ENCODE results near the gene PLEKHF1. TPM values are rescaled to one million over a fixed set of nuclear protein-coding genes. Genes with fewer than 3 reads are reported as not detected.
A peak's percentile ranks its signal among the peaks of the same experiment; 100 is the strongest.

The PLEKHF1 gene
- total RNA-seq, 2 experiments from 2014 or later = 20.7 to 21.0 TPM

DNA sequence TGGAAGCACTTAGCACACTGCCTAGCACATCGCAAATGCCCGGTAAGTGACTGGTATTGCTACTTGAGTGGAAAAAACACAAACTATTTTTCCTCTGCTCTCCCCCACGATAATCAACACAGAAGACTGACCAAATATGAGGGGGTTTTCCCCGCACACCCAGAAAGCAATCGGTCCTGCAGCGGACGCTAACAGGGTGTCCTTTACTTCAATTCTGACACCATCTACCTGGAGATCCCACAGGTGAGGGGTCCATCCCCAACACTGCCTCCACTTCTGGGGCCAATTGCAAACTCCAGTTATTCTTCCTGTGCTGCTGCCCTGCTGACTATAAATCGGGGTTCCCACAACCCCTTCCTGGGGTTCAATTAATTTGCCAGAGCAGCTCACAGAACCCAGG lies 26.2 kb upstream of the PLEKHF1 start:
- Mint-ChIP-seq H3K4me3 (no peak overlapping the region), H3K9me3 (no peaks in the 10 kb centered on the region), H3K36me3 (ENCODE audit: low read depth) (no peaks in the 10 kb centered on the region), H3K27ac (no peak overlapping the region), H3K4me1 (ENCODE audit: low read depth) (no peaks in the 10 kb centered on the region), H3K27me3 (ENCODE audit: low read depth) (no peaks in the 10 kb centered on the region)
- intact Hi-C loops (cut with micrococcal nuclease) = no loop called here
- CTCF ChIA-PET = interaction anchor here (1.8 kb wide), 1 partner anchor 16 kb away, joined by 4 read pairs; no protein-coding TSS in a partner anchor
- no peak for DNase-seq

GRCh38 chr19:29640231-29640630 lies 25.0 kb upstream of the PLEKHF1 start:
- no peaks in the 10 kb centered on the region for H3K36me3 Mint-ChIP-seq (ENCODE audit: low read depth)
- no peak overlapping the region for H3K27ac Mint-ChIP-seq
- no peak for DNase-seq
- intact Hi-C loops (cut with micrococcal nuclease) = no loop called here
- H3K27me3 Mint-ChIP-seq (ENCODE audit: low read depth) = no peaks in the 10 kb centered on the region
- H3K4me1 Mint-ChIP-seq (ENCODE audit: low read depth) = peaks cover 5% of the 10 kb centered on the region
- CTCF ChIA-PET = no interaction called here
- H3K9me3 Mint-ChIP-seq = no peaks in the 10 kb centered on the region
- H3K4me3 Mint-ChIP-seq = no peak overlapping the region

- DNase-seq = no peak
- no peaks in the 10 kb centered on the region for H3K36me3 Mint-ChIP-seq (ENCODE audit: low read depth)
- peaks cover 18% of the 10 kb centered on the region for H3K4me1 Mint-ChIP-seq (ENCODE audit: low read depth)
- no peaks in the 10 kb centered on the region for H3K27me3 Mint-ChIP-seq (ENCODE audit: low read depth)
- no peak overlapping the region for H3K27ac Mint-ChIP-seq
- CTCF ChIA-PET = no interaction called here
- H3K9me3 Mint-ChIP-seq = no peaks in the 10 kb centered on the region
- H3K4me3 Mint-ChIP-seq = no peak overlapping the region
- intact Hi-C loops (cut with micrococcal nuclease) = no loop called here
Measured at GRCh38 chr19:29641597-29641996, 23.7 kb upstream of the PLEKHF1 start.

- no peaks in the 10 kb centered on the region for H3K9me3 Mint-ChIP-seq
- peaks cover 18% of the 10 kb centered on the region for H3K4me1 Mint-ChIP-seq (ENCODE audit: low read depth)
- no peak overlapping the region for H3K4me3 Mint-ChIP-seq
- intact Hi-C loops (cut with micrococcal nuclease) = no loop called here
- DNase-seq = no peak
- CTCF ChIA-PET = no interaction called here
- no peaks in the 10 kb centered on the region for H3K36me3 Mint-ChIP-seq (ENCODE audit: low read depth)
- no peaks in the 10 kb centered on the region for H3K27me3 Mint-ChIP-seq (ENCODE audit: low read depth)
- H3K27ac Mint-ChIP-seq = no peak overlapping the region
Measured at GRCh38 chr19:29643361-29643935, 21.8 kb upstream of the PLEKHF1 start.

DNA sequence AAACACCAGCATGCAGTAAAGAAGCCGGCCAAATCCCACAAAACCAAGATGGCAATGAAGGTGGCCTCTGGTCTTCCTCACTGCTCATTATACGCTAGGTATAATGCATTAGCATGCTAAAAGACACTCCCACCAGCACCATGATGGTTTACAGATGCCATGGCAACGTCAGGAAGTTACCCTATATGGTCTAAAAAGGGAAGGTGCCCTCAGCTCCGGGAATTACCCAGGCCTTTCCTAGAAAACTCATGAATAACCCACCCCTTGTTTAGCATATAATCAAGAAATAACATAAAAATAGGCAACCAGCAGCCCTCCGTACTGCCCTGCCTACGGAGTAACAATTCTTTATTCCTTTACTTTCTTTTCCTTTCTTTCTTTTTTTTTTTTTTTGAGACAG lies 21.1 kb upstream of the PLEKHF1 start:
- H3K27me3 Mint-ChIP-seq (ENCODE audit: low read depth) = no peaks in the 10 kb centered on the region
- CTCF ChIA-PET = no interaction called here
- no peaks in the 10 kb centered on the region for H3K36me3 Mint-ChIP-seq (ENCODE audit: low read depth)

GRCh38 chr19:29645491-29645867 lies 19.8 kb upstream of the PLEKHF1 start:
- H3K4me3 Mint-ChIP-seq = no peak overlapping the region
- DNase-seq = no peak

More for the DNA sequence above, 21.1 kb upstream of the PLEKHF1 start:
- no peak for DNase-seq
- intact Hi-C loops (cut with micrococcal nuclease) = no loop called here
- no peak overlapping the region for H3K27ac Mint-ChIP-seq
- H3K4me1 Mint-ChIP-seq (ENCODE audit: low read depth) = peaks cover 18% of the 10 kb centered on the region
- H3K4me3 Mint-ChIP-seq = no peak overlapping the region
- no peaks in the 10 kb centered on the region for H3K9me3 Mint-ChIP-seq

DNA sequence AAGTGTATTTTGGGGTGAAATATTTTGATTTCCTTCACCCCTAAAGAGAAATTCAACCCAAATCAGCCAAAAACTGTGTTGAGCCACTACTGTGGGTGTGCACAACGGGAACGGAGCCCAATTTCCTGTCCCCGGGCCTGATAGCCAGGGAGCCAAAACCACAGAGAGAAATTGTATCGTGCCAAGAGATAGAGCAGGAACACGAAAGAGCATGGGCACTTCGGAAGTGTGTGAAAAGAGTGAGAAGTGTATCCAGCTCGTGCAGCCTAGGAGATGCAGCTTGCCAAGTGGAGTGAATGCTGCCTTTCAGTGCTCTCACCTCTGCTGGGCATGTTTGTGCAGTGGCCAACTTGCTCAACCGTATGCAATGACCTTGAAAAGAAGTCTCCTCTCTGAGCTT lies 19.4 kb upstream of the PLEKHF1 start:
- Mint-ChIP-seq H3K9me3 (no peaks in the 10 kb centered on the region), H3K36me3 (ENCODE audit: low read depth) (no peaks in the 10 kb centered on the region), H3K27me3 (ENCODE audit: low read depth) (no peaks in the 10 kb centered on the region), H3K4me1 (ENCODE audit: low read depth) (peaks cover 18% of the 10 kb centered on the region), H3K27ac (no peak overlapping the region), H3K4me3 (peak overlapping the region; percentile 32)
- intact Hi-C loops (cut with micrococcal nuclease) = no loop called here
- CTCF ChIA-PET = interaction anchor here (0.6 to 1.0 kb wide), 3 partner anchors 14 to 127 kb away, joined by 3 to 4 read pairs (median 3); no protein-coding TSS in a partner anchor
- peak; percentile 19 for DNase-seq

More at GRCh38 chr19:29645491-29645867, 19.8 kb upstream of the PLEKHF1 start:
- no peaks in the 10 kb centered on the region for H3K9me3 Mint-ChIP-seq
- H3K27me3 Mint-ChIP-seq (ENCODE audit: low read depth) = no peaks in the 10 kb centered on the region
- peaks cover 18% of the 10 kb centered on the region for H3K4me1 Mint-ChIP-seq (ENCODE audit: low read depth)
- CTCF ChIA-PET = no interaction called here
- intact Hi-C loops (cut with micrococcal nuclease) = no loop called here
- no peak overlapping the region for H3K27ac Mint-ChIP-seq
- H3K36me3 Mint-ChIP-seq (ENCODE audit: low read depth) = no peaks in the 10 kb centered on the region

DNA sequence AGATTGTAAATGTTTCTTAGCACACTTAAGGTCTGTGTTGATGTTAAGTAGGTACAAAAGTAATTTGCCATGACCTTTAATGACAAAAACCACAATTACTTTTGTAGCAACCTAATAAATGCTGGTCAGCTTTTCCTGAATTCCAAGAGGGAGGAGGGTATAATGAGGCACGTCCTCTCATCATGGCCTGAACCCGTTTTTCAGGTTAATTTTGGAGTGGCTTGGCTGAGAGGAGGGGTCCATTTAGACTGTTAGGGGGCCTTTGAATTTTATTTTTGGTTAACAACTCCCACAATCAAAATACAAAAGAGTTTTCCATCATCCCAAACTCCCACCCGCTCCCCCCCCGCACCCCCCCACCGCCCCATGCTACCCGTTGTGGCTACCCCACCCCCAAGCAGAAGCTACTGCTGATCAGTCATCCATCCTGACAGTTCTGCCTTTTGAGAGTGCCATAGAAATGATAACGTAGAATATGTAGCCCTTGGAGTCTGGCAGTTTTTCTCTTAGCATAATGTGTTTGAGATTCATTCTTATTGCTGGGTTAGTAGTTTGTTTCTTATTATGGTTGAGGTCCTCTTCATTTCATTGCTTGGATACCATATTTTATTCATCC lies 14.4 kb upstream of the PLEKHF1 start:
- no peak overlapping the region for H3K4me3 Mint-ChIP-seq
- CTCF ChIA-PET = no interaction called here
- peaks cover 6% of the 10 kb centered on the region for H3K4me1 Mint-ChIP-seq (ENCODE audit: low read depth)
- no peaks in the 10 kb centered on the region for H3K36me3 Mint-ChIP-seq (ENCODE audit: low read depth)
- H3K9me3 Mint-ChIP-seq = no peaks in the 10 kb centered on the region
- intact Hi-C loops (cut with micrococcal nuclease) = no loop called here
- no peak overlapping the region for H3K27ac Mint-ChIP-seq
- no peak for DNase-seq
- peaks cover 4% of the 10 kb centered on the region for H3K27me3 Mint-ChIP-seq (ENCODE audit: low read depth)

DNA sequence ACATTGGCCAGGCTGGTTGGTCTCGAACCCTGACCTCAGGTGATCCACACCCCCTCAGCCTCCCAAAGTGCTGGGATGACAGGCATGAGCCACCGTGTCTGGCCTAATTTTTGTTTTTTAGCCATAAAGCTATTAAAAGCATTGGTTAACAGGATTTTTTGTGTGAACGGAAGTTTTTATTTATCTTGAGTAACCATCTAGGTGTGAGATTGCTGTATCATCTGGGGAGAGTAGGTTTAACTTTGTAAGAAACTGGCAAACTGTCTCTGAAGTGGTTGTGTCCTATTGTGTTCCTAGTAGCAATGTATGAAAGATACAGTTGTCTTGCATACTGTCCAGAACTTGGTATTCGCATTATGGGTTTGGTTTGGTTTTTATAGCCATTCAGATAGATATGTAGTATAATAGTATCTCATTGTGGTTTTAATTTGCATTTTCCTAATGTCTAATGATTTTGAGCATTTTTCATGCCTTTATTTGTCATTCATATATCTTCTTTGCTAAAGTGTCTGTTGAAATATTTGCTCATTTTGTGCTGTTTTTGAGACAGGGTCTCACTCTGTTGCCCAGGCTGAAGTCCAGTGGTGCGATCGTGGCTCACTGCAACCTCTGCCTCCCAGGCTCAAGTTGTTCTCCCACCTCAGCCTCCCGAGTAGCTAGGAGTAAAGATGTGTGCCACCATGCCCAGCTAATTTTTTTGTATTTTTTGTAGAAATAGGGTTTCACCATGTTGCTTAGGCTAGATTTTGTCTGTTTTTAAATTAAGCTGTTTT lies 13.5 kb upstream of the PLEKHF1 start:
- CTCF ChIA-PET = no interaction called here
- no peaks in the 10 kb centered on the region for H3K4me1 Mint-ChIP-seq (ENCODE audit: low read depth)
- peaks cover 4% of the 10 kb centered on the region for H3K27me3 Mint-ChIP-seq (ENCODE audit: low read depth)
- H3K9me3 Mint-ChIP-seq = no peaks in the 10 kb centered on the region
- H3K27ac Mint-ChIP-seq = no peak overlapping the region
- intact Hi-C loops (cut with micrococcal nuclease) = no loop called here
- H3K36me3 Mint-ChIP-seq (ENCODE audit: low read depth) = no peaks in the 10 kb centered on the region
- DNase-seq = no peak
- H3K4me3 Mint-ChIP-seq = no peak overlapping the region

- Mint-ChIP-seq H3K4me1 (ENCODE audit: low read depth) (no peaks in the 10 kb centered on the region), H3K9me3 (no peaks in the 10 kb centered on the region), H3K36me3 (ENCODE audit: low read depth) (no peaks in the 10 kb centered on the region), H3K27ac (no peak overlapping the region), H3K4me3 (no peak overlapping the region), H3K27me3 (ENCODE audit: low read depth) (peaks cover 4% of the 10 kb centered on the region)
- DNase-seq = no peak
- CTCF ChIA-PET = no interaction called here
- intact Hi-C loops (cut with micrococcal nuclease) = no loop called here
Measured at GRCh38 chr19:29653398-29653797, 11.9 kb upstream of the PLEKHF1 start.

DNA sequence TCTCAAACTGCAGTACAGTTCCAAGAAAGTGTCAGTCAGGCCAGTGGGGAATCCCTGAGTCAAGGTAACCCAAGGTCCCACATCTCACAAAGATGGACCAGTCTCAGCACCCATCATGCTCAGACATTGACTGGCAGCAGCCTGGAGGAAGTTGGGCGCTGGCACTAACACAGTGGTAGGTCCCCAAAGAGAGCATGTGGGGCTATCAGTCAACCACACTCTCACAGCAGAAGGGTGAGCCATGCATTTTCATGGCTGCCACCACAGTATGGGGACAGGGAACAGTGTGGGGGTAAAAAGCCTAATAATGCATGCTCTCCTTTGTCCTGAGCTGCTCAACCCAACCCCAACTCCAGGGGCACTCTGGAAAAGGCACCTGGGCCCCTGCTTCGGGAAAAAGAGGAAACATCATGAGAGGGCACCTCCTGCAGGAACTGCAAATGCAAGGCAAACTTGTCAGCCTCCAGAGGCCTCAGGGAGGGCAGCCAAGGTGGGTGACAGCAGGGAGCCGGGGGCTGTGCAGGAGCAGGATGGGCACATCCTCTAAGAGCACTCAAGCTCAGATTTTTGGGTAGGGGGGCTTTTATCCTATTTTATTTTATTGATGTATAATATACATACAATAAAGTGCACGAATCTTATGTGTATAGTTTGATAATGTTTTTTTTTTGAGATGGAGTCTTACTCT lies 9.5 kb upstream of the PLEKHF1 start:
- DNase-seq = no peak
- no peak overlapping the region for H3K27ac Mint-ChIP-seq
- peaks cover 6% of the 10 kb centered on the region for H3K4me1 Mint-ChIP-seq (ENCODE audit: low read depth)
- no peaks in the 10 kb centered on the region for H3K9me3 Mint-ChIP-seq
- intact Hi-C loops (cut with micrococcal nuclease) = no loop called here
- no peak overlapping the region for H3K4me3 Mint-ChIP-seq
- H3K36me3 Mint-ChIP-seq (ENCODE audit: low read depth) = no peaks in the 10 kb centered on the region
- CTCF ChIA-PET = interaction anchor here (0.7 to 1.2 kb wide), 2 partner anchors 9 to 45 kb away, joined by 3 to 4 read pairs; partner anchors contain the start of gene PLEKHF1
- H3K27me3 Mint-ChIP-seq (ENCODE audit: low read depth) = peaks cover 4% of the 10 kb centered on the region

- intact Hi-C loops (cut with micrococcal nuclease) = no loop called here
- CTCF ChIA-PET = interaction anchor here (0.7 to 1.3 kb wide), 2 partner anchors 48 to 49 kb away, joined by 3 to 5 read pairs; no protein-coding TSS in a partner anchor
- Mint-ChIP-seq H3K9me3 (no peaks in the 10 kb centered on the region), H3K36me3 (ENCODE audit: low read depth) (no peaks in the 10 kb centered on the region), H3K4me1 (ENCODE audit: low read depth) (peaks cover 28% of the 10 kb centered on the region), H3K4me3 (no peak overlapping the region), H3K27ac (no peak overlapping the region), H3K27me3 (ENCODE audit: low read depth) (no peaks in the 10 kb centered on the region)
- no peak for DNase-seq
Measured at GRCh38 chr19:29658221-29658991, 6.9 kb upstream of the PLEKHF1 start.
